Central memory CD8-positive, alpha-beta T cell (primary cell): ENCODE measurements around the gene SDK2.

Experiments used
- ATAC-seq: fragments of 150-1000 bp; cut with Tn5 transposase; replicated peaks from 2 replicates; pipeline ENCODE4 v1.10.0; 2022; ENCODE audit warnings: mild to moderate bottlenecking, moderate FRiP score, moderate number of reproducible peaks; ENCODE audit not compliant: poor library complexity, severe bottlenecking; ENCODE audit errors: extremely low read depth
- DNase-seq, 2 donors: peaks; one replicate each; pipeline ENCODE4 v3.0.0; 2021; ENCODE audit warnings: low spot score in 2 of 2
- H3K27ac Mint-ChIP-seq: one replicate; pipeline ENCODE4 v1.8.0; 2022; ENCODE audit warnings: low read depth, mild to moderate bottlenecking, moderate library complexity, mixed read lengths
- H3K27me3 Mint-ChIP-seq: one replicate; pipeline ENCODE4 v1.8.0; 2022; ENCODE audit warnings: mixed read lengths
- H3K36me3 Mint-ChIP-seq: one replicate; pipeline ENCODE4 v1.8.0; 2022; ENCODE audit warnings: mild to moderate bottlenecking, moderate library complexity, mixed read lengths; ENCODE audit not compliant: insufficient read depth
- H3K4me1 Mint-ChIP-seq: one replicate; pipeline ENCODE4 v1.8.0; 2022; ENCODE audit warnings: mixed read lengths
- H3K4me3 Mint-ChIP-seq: one replicate; pipeline ENCODE4 v1.8.0; 2022; ENCODE audit warnings: mild to moderate bottlenecking, moderate library complexity, mixed read lengths
- H3K9me3 Mint-ChIP-seq: one replicate; pipeline ENCODE4 v1.8.0; 2022; ENCODE audit warnings: mixed read lengths

SDK2 gene

DNA sequence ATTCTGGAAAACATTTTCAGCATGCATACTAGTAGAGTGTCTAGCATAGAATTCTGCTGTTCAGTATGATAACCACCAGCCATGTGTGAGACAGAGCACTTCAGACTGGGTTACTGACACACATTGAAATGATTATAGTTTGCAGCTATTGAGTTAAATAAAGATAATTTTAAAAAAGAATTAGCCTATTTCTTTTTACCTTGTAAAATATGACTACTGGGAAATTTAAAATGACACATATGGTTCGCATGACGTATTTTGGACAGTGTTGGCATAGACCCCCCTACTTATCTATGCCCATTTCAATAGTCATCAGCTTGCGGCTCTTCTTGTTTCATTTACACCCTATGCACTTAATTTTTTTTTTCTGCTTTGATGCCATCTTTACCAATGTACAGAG lies 4.7 kb upstream of the SDK2 start:
- ATAC-seq (no peak), DNase-seq (no peak)
- peaks cover 6% of the 10 kb centered on the region for H3K9me3 Mint-ChIP-seq
- H3K4me1 Mint-ChIP-seq, result no peaks in the 10 kb centered on the region
- no peak overlapping the region for H3K4me3 Mint-ChIP-seq
- peaks cover 49% of the 10 kb centered on the region for H3K27me3 Mint-ChIP-seq
- no peaks in the 10 kb centered on the region for H3K36me3 Mint-ChIP-seq
- H3K27ac Mint-ChIP-seq, result no peak overlapping the region

DNA sequence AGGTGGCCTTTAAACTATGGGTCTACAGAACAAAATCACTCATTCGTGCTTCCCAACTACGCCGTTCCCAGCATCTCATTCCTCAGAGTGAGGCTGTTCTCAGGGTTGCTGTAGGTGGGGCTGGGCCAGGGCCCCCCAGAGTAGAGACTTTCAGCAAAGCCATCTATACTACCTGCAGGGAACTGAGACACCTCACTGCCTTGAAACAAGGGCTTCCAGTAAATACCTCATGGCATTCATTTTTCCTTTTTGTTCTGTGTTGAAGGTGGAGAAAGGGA lies 4.2 kb upstream of the SDK2 start:
- no peak overlapping the region for H3K27ac Mint-ChIP-seq
- no peak for ATAC-seq
- H3K9me3 Mint-ChIP-seq, result peaks cover 3% of the 10 kb centered on the region
- H3K4me3 Mint-ChIP-seq, result no peak overlapping the region
- H3K4me1 Mint-ChIP-seq, result no peaks in the 10 kb centered on the region
- no peak for DNase-seq
- peaks cover 52% of the 10 kb centered on the region for H3K27me3 Mint-ChIP-seq
- no peaks in the 10 kb centered on the region for H3K36me3 Mint-ChIP-seq

DNA sequence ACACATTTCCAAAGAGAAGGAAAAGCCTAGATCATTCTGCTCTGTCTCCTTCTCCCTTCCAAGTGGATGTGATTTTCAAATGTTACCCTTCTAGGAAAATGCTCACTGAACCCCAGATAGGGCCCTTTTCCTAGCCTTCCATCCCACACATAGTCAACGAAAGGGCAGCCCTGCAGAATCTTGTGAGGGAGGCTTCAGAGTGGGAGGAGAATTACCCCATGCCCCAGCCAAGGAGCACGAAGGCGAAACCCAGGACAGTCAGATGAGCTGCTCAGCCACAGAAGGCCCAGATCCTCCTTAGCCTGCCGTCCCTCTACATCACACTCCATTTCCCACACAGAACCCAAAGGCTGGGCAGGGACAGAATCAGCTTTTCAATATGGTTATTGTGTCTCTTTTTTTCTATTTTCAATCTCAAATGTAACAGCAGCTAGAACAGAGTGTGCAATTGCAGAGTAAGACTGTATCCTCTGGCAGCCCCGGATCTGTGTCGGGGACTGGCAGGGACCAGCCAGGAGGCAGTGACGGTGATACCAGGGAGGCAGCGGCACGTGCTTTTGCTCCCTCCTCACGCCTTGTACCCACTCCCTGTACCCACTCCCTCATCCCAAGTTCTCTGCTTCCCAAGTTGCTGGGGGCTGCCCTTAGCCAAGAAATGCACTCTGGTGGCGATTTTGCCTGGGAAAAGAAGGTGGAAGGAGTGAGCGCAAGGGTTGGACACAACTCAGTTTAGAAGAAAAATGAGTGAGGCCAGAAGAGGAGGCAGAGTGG lies 3.7 kb upstream of the SDK2 start:
- peaks cover 55% of the 10 kb centered on the region for H3K27me3 Mint-ChIP-seq
- DNase-seq (no peak), ATAC-seq (no peak)
- peaks cover 2% of the 10 kb centered on the region for H3K4me1 Mint-ChIP-seq
- no peak overlapping the region for H3K27ac Mint-ChIP-seq
- H3K9me3 Mint-ChIP-seq, result no peaks in the 10 kb centered on the region
- H3K36me3 Mint-ChIP-seq, result no peaks in the 10 kb centered on the region
- H3K4me3 Mint-ChIP-seq, result no peak overlapping the region

DNA sequence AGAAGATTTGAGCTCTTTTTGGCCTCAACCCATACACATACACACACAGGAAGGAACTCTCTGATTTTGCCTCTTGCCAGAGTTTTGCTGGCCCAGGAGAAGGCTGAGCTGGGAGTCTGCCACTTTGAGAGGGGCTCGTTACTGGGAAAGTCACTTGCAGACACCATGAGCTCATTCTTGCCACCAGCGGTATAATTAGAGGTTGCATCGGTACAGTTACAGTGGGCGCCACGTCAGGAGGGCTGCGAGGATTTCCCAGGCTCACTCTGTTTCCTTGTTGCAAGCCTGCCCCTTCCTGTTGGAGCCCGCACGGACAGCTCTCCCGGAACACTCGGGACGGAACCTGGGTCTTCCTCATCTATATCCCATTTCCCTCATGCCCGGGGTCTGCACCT lies 3.1 kb upstream of the SDK2 start:
- ATAC-seq (no peak), DNase-seq (no peak)
- Mint-ChIP-seq H3K4me1 (peaks cover 5% of the 10 kb centered on the region), H3K27ac (no peak overlapping the region), H3K4me3 (no peak overlapping the region), H3K36me3 (no peaks in the 10 kb centered on the region), H3K27me3 (peaks cover 60% of the 10 kb centered on the region), H3K9me3 (no peaks in the 10 kb centered on the region)

- H3K4me3 Mint-ChIP-seq, result peak overlapping the region; percentile 9
- H3K27ac Mint-ChIP-seq, result no peak overlapping the region
- H3K9me3 Mint-ChIP-seq, result no peaks in the 10 kb centered on the region
- peaks cover 9% of the 10 kb centered on the region for H3K4me1 Mint-ChIP-seq
- no peak for ATAC-seq
- no peaks in the 10 kb centered on the region for H3K36me3 Mint-ChIP-seq
- peaks cover 66% of the 10 kb centered on the region for H3K27me3 Mint-ChIP-seq
- DNase-seq, result no peak
Observed at GRCh38 chr17:73646409-73647300, 2.4 kb upstream of the SDK2 start.

- H3K36me3 Mint-ChIP-seq, result no peaks in the 10 kb centered on the region
- ATAC-seq (peak; percentile 43), DNase-seq (no peak)
- H3K27ac Mint-ChIP-seq, result no peak overlapping the region
- no peaks in the 10 kb centered on the region for H3K9me3 Mint-ChIP-seq
- peak overlapping the region; percentile 32 for H3K4me3 Mint-ChIP-seq
- H3K4me1 Mint-ChIP-seq, result peaks cover 11% of the 10 kb centered on the region
- peaks cover 76% of the 10 kb centered on the region for H3K27me3 Mint-ChIP-seq
Observed at GRCh38 chr17:73645050-73645871, 1.0 kb upstream of the SDK2 start.

DNA sequence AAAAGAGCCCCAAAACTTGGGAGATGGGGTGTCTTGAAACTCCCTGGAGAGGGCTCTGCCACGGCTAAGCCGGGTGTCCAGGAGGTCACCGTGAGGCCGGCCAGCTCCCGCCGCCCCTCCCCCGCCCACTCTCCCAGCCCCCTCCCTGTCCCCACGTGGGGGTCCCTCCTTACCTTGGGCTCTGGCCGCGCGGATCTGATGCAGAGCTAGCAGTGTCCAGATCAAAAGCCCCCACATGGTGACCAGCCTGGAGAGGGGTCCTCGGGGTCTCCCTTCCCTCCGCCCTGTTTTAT lies 447 bp downstream of the SDK2 start:
- Mint-ChIP-seq H3K36me3 (no peaks in the 10 kb centered on the region), H3K4me3 (peak overlapping the region; percentile 69), H3K4me1 (peaks cover 11% of the 10 kb centered on the region), H3K27me3 (peaks cover 82% of the 10 kb centered on the region), H3K9me3 (no peaks in the 10 kb centered on the region), H3K27ac (no peak overlapping the region)
- DNase-seq, result no peak
- ATAC-seq, result no peak

GRCh38 chr17:73643001-73643851 lies 1.0 kb downstream of the SDK2 start:
- no peaks in the 10 kb centered on the region for H3K9me3 Mint-ChIP-seq
- peaks cover 85% of the 10 kb centered on the region for H3K27me3 Mint-ChIP-seq
- DNase-seq, result no peak
- H3K27ac Mint-ChIP-seq, result no peak overlapping the region
- no peak for ATAC-seq
- H3K36me3 Mint-ChIP-seq, result no peaks in the 10 kb centered on the region
- H3K4me3 Mint-ChIP-seq, result peak overlapping the region; percentile 69
- H3K4me1 Mint-ChIP-seq, result peaks cover 11% of the 10 kb centered on the region

DNA sequence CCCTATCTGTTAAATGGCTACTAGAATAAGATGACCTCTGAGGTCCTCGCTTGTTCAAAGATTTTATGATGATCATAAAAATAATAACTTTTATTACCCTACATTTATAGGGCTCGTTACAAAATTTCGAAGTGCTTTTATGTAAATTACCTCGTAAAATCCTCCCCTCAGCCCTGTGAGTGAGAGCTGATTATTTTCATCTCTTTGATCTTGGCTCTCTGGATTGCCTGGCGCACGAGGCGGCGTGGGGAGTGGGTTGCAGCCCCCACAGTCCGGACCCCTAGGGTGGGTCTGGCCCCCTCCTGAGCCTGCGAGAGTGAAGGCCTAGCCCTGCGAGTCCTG lies 1.6 kb downstream of the SDK2 start:
- no peak overlapping the region for H3K27ac Mint-ChIP-seq
- no peak for DNase-seq
- no peaks in the 10 kb centered on the region for H3K9me3 Mint-ChIP-seq
- H3K4me1 Mint-ChIP-seq, result peaks cover 11% of the 10 kb centered on the region
- H3K4me3 Mint-ChIP-seq, result peak overlapping the region; percentile 69
- ATAC-seq, result no peak
- H3K27me3 Mint-ChIP-seq, result peaks cover 85% of the 10 kb centered on the region
- no peaks in the 10 kb centered on the region for H3K36me3 Mint-ChIP-seq

GRCh38 chr17:73641826-73642600 lies 2.2 kb downstream of the SDK2 start:
- peaks cover 80% of the 10 kb centered on the region for H3K27me3 Mint-ChIP-seq
- H3K36me3 Mint-ChIP-seq, result no peaks in the 10 kb centered on the region
- no peaks in the 10 kb centered on the region for H3K9me3 Mint-ChIP-seq
- ATAC-seq (no peak), DNase-seq (no peak)
- H3K4me1 Mint-ChIP-seq, result peaks cover 11% of the 10 kb centered on the region
- no peak overlapping the region for H3K27ac Mint-ChIP-seq
- peak overlapping the region; percentile 19 for H3K4me3 Mint-ChIP-seq

GRCh38 chr17:73640691-73641090 lies 3.6 kb downstream of the SDK2 start:
- ATAC-seq (no peak), DNase-seq (no peak)
- Mint-ChIP-seq H3K27ac (no peak overlapping the region), H3K4me1 (peaks cover 11% of the 10 kb centered on the region), H3K36me3 (no peaks in the 10 kb centered on the region), H3K4me3 (no peak overlapping the region), H3K9me3 (no peaks in the 10 kb centered on the region), H3K27me3 (peaks cover 67% of the 10 kb centered on the region)
